Neuronal stem cell (in vitro differentiated cells): ENCODE data around the gene MVK.
A peak's percentile ranks its signal among the peaks of the same experiment; 100 is the strongest.

ENCODE experiments used
- DNase-seq: peaks from one replicate; pipeline ENCODE4 v3.0.0-alpha.2; 2013; ENCODE audit warnings: low spot score
- H2AFZ ChIP-seq: one replicate; pipeline ENCODE4 v1.6.1; 2013; ENCODE audit warnings: mild to moderate bottlenecking, low read length, inconsistent platforms
- H2AK5ac ChIP-seq: 2 replicates; pipeline ENCODE4 v1.6.1; 2013; ENCODE audit warnings: low read depth, mild to moderate bottlenecking, inconsistent platforms, low read length, moderate library complexity, mixed read lengths
- H2BK120ac ChIP-seq: 2 replicates; pipeline ENCODE4 v1.6.1; 2013; ENCODE audit warnings: low read depth, mild to moderate bottlenecking, inconsistent platforms, low read length, moderate library complexity, mixed read lengths
- H2BK12ac ChIP-seq: one replicate; pipeline ENCODE4 v1.6.1; 2013; ENCODE audit warnings: low read length, inconsistent platforms
- H2BK15ac ChIP-seq: 2 replicates; pipeline ENCODE4 v1.6.1; 2013; ENCODE audit warnings: mild to moderate bottlenecking, low read length, inconsistent platforms, mixed read lengths
- H2BK5ac ChIP-seq: one replicate; pipeline ENCODE4 v1.6.1; 2013; ENCODE audit warnings: inconsistent platforms, mild to moderate bottlenecking, low read length, moderate library complexity
- H3K14ac ChIP-seq: one replicate; pipeline ENCODE4 v1.6.1; 2013; ENCODE audit warnings: low read length, inconsistent platforms
- H3K18ac ChIP-seq: 2 replicates; pipeline ENCODE4 v1.6.1; 2013; ENCODE audit warnings: low read length, inconsistent platforms
- H3K23ac ChIP-seq: 2 replicates; pipeline ENCODE4 v1.6.1; 2013; ENCODE audit warnings: low read depth, mild to moderate bottlenecking, mixed read lengths, low read length, inconsistent platforms; ENCODE audit not compliant: poor library complexity
- H3K27ac ChIP-seq: replicated peaks from 3 replicates; pipeline ENCODE4 v1.5.1; 2013; ENCODE audit warnings: low read length, inconsistent platforms
- H3K27me3 ChIP-seq, 3 experiments: 2 replicates each; pipeline ENCODE4 v1.6.1; 2013; ENCODE audit warnings: low read length in 3 of 3, mild to moderate bottlenecking in 2 of 3, inconsistent platforms in 1 of 3, low read depth in 1 of 3, mixed read lengths in 1 of 3, moderate library complexity in 1 of 3; ENCODE audit not compliant: control insufficient read depth in 3 of 3, insufficient read depth in 3 of 3
- H3K36me3 ChIP-seq, 2 donors: replicated peaks in 1 of 2; 2 replicates each; pipeline ENCODE4 v1.6.1; 2013; ENCODE audit warnings: low read length in 2 of 2; ENCODE audit not compliant: control insufficient read depth in 2 of 2, insufficient read depth in 2 of 2
- H3K4ac ChIP-seq: 2 replicates; pipeline ENCODE4 v1.6.1; 2013; ENCODE audit warnings: inconsistent platforms, mild to moderate bottlenecking, low read length, moderate library complexity
- H3K4me1 ChIP-seq, 2 donors: 1 replicate in 1 of 2; 2 replicates in 1 of 2; pipeline ENCODE4 v1.6.1; 2013; ENCODE audit warnings: low read length in 2 of 2, low read depth in 1 of 2; ENCODE audit not compliant: control insufficient read depth in 2 of 2, insufficient read depth in 1 of 2
- H3K4me2 ChIP-seq: one replicate; pipeline ENCODE4 v1.6.1; 2013; ENCODE audit warnings: mild to moderate bottlenecking, low read length, inconsistent platforms; ENCODE audit not compliant: insufficient read depth, poor library complexity, severe bottlenecking
- H3K4me3 ChIP-seq, 2 donors: 2 replicates each; pipeline ENCODE4 v1.5.1; 2013; ENCODE audit warnings: low read length in 2 of 2, mild to moderate bottlenecking in 2 of 2, inconsistent platforms in 1 of 2, moderate library complexity in 1 of 2
- H3K79me1 ChIP-seq: one replicate; pipeline ENCODE4 v1.6.1; 2013; ENCODE audit warnings: low read depth, mild to moderate bottlenecking, inconsistent platforms, low read length, moderate library complexity
- H3K9ac ChIP-seq: one replicate; pipeline ENCODE4 v1.6.1; 2013; ENCODE audit warnings: mild to moderate bottlenecking, low read depth, low read length, inconsistent platforms; ENCODE audit not compliant: poor library complexity
- H3K9me3 ChIP-seq, 2 donors: replicated peaks in 1 of 2; 2 replicates each; pipeline versions ENCODE3 to v1.6.1; 2013; ENCODE audit warnings: low read length in 2 of 2, mild to moderate bottlenecking in 2 of 2, inconsistent platforms in 1 of 2, low read depth in 1 of 2, mixed read lengths in 1 of 2, moderate library complexity in 1 of 2; ENCODE audit not compliant: control insufficient read depth in 2 of 2, insufficient read depth in 1 of 2
- H4K8ac ChIP-seq: one replicate; pipeline ENCODE4 v1.6.1; 2013; ENCODE audit warnings: low read depth, mild to moderate bottlenecking, inconsistent platforms, low read length, moderate library complexity
- H4K91ac ChIP-seq: one replicate; pipeline ENCODE4 v1.6.1; 2013; ENCODE audit warnings: low read length, low read depth, mild to moderate bottlenecking, inconsistent platforms; ENCODE audit not compliant: poor library complexity
- WGBS, 2 donors: extraction: QIAGEN DNeasy Blood & Tissue Kit; methylation state at CpG; one replicate each; pipeline ENCODE4 v1.1.7; 2013; ENCODE audit warnings: missing lambda C conversion rate in 2 of 2, mixed read lengths in 1 of 2; ENCODE audit not compliant: insufficient read length in 2 of 2, insufficient replicate concordance in 1 of 2; ENCODE audit errors: extremely low coverage in 2 of 2; 5-methylcytosine and 5-hydroxymethylcytosine counted together

Gene MVK

DNA sequence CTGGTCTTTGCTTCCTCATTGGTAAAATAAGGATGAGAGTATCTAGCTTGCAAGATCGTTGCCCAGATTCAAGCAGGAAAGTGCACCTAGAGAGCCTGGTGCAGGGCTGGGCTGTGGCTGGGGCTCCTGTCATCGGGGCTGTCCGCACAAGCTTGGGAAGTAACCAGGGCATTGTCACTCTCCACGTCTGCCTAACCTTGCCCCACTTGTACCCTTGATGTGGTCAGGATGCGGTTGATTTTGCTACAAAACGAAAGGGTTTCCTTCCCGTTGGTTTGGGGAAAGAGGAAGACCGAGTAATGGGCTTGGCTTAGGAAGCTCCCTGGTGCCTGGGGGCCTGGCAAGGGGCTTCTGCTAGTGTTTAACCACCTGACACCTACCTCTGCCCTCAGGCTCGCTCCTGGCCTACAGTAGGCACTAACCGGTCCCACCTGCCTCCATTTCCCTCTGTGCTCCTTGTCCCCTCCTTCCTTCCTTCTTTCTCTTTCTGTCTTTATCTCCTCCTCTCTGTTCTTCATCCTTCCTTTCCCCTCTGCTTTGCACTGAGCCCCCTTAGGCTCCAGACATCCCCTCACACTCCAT is 21.8 kb downstream of the MVK start:
- Histone ChIP-seq H3K23ac (no peak overlapping the region), H3K14ac (no peak overlapping the region)
- no peak for DNase-seq

DNA sequence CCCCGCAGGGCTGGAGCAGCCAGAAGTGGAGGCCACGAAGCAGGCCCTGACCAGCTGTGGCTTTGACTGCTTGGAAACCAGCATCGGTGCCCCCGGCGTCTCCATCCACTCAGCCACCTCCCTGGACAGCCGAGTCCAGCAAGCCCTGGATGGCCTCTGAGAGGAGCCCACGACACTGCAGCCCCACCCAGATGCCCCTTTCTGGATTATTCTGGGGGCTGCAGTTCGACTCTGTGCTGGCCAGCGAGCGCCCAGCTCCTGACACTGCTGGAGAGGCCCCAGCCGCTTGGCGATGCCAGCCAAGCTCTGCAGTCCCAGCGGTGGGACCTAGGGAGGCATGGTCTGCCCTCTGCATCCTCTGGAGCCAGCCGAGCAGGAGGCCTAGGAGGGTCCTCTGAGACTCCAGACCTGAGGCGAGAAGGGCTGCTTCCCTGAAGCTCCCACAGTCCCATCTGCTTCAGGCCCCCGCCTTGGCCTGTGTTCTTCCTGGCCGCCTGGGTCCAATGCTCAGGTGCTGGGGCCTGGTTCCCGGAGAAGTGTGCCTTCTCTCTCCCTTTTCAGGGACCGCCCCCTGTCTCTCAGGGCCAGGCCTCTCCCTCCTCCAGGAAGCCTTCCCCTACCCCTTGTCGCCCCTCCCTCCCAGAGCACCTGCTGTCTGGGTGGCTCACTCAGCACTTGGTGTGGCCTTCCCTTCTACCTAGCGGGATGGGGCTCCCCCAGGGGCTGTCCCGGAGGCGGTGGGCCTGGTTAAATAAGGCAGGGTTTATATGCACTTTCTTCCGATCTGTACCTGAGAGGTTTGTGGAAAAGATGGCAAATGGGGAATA is 23.0 kb downstream of the MVK start:
- Histone ChIP-seq H3K79me1 (no peaks in the 10 kb centered on the region), H2BK5ac (no peak overlapping the region), H3K9ac (peak overlapping the region; percentile 66), H2BK12ac (no peak overlapping the region), H3K4me2 (no peak overlapping the region), H4K8ac (no peak overlapping the region), H3K27me3 (no peaks in the 10 kb centered on the region), H3K4me1 (peaks cover 5 to 10% of the 10 kb centered on the region in 2 donors), H3K18ac (no peak overlapping the region), H3K23ac (no peak overlapping the region), H3K36me3 (peaks cover 34 to 56% of the 10 kb centered on the region in 2 donors), H3K27ac (peak overlapping the region; percentile 6), H2BK120ac (no peak overlapping the region), H2BK15ac (no peak overlapping the region), H3K9me3 (no peaks in the 10 kb centered on the region), H2AK5ac (peak overlapping the region; percentile 42), H3K4ac (no peak overlapping the region), H4K91ac (no peak overlapping the region), H3K14ac (no peak overlapping the region), H2AFZ (no peak overlapping the region), H3K4me3 (no peak overlapping the region)
- DNase-seq = no peak
- no CpG with 5 or more reads among the region's 24 CpGs for WGBS, 2 donors

More for the DNA sequence above, 21.8 kb downstream of the MVK start:
- no CpG with 5 or more reads among the region's 10 CpGs for WGBS, 2 donors
- Histone ChIP-seq H3K4me2 (no peak overlapping the region), H3K79me1 (no peaks in the 10 kb centered on the region), H3K18ac (no peak overlapping the region), H3K27ac (no peak overlapping the region), H4K8ac (no peak overlapping the region), H3K9ac (no peak overlapping the region), H3K4me1 (peaks cover 5 to 10% of the 10 kb centered on the region in 2 donors), H2BK12ac (no peak overlapping the region), H2BK5ac (no peak overlapping the region), H3K4me3 (no peak overlapping the region), H2BK120ac (no peak overlapping the region), H3K4ac (no peak overlapping the region), H3K36me3 (peaks cover 42 to 69% of the 10 kb centered on the region in 2 donors), H3K27me3 (no peaks in the 10 kb centered on the region), H2BK15ac (no peak overlapping the region), H2AFZ (no peak overlapping the region), H2AK5ac (no peak overlapping the region), H4K91ac (no peak overlapping the region), H3K9me3 (no peaks in the 10 kb centered on the region)

DNA sequence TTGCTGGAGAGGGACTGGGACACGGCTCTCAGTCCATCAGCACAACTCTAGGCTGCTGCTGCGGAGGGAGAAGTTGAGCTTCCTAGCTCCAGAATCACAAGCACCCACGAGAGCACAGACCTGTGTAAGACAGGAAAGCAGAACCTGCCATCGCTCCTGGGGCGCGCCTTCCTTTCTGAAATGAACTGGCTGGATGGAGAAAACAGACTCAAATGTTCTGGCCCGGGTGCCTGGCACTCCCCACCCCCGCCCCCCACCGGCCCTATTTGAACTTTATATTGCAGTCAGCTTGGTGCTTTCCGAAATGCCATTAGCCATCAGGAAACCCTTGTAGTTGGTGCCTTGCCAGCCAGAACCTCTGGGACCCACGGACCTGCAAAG is 23.8 kb downstream of the MVK start:
- Histone ChIP-seq H4K8ac (no peak overlapping the region), H2BK120ac (no peak overlapping the region), H3K27me3 (no peaks in the 10 kb centered on the region), H3K23ac (peak overlapping the region; percentile 21), H3K4me3 (no peak overlapping the region), H3K4me2 (no peak overlapping the region), H3K14ac (no peak overlapping the region), H3K27ac (peak overlapping the region; percentile 6), H3K79me1 (no peaks in the 10 kb centered on the region), H2AFZ (no peak overlapping the region), H2AK5ac (peak overlapping the region; percentile 89), H4K91ac (no peak overlapping the region), H2BK12ac (peak overlapping the region; percentile 61), H3K18ac (peak overlapping the region; percentile 69), H3K4me1 (peaks cover 5 to 10% of the 10 kb centered on the region in 2 donors), H3K9me3 (no peaks in the 10 kb centered on the region), H3K4ac (no peak overlapping the region), H2BK5ac (no peak overlapping the region), H2BK15ac (peak overlapping the region; percentile 31), H3K36me3 (peaks cover 28 to 49% of the 10 kb centered on the region in 2 donors), H3K9ac (no peak overlapping the region)
- no CpG with 5 or more reads among the region's 11 CpGs for WGBS, 2 donors
- DNase-seq = no peak

DNA sequence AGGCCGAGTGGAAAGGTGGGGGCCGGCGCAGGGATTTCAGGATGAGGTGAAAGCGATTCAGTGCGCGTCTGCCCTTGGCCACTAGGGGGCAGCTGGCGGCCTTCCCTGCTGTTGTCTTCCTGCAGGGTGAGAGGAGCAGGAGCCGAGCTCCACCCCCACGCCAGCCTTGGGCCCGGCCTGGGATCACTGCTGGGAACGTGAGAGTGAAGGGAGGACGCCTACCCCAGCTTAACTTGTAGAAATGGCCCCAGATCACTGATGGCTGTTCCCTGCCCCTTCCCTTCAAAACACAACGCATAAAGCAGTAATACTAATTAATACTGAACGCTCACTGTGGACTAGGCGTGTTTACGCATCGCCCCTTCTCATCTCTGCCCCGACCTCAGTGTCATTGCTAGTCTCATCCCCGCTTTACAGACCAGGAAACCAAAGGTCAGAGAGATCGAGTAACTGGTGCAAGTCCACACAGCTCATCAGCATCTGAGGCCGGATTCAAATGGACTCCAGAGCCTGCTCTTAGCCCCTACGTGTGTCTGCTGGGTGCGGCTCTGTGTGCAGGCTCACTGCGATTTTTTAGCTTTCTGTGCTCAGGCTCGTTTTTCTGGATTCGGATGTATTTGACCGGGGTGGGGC is 24.3 kb downstream of the MVK start:
- Histone ChIP-seq H3K4me2 (no peak overlapping the region), H3K79me1 (no peaks in the 10 kb centered on the region), H2BK15ac (peak overlapping the region; percentile 99), H2AK5ac (peak overlapping the region; percentile 89), H3K4me1 (peaks cover 8 to 14% of the 10 kb centered on the region in 2 donors), H2AFZ (peak overlapping the region; percentile 5), H2BK12ac (no peak overlapping the region), H3K9me3 (no peaks in the 10 kb centered on the region), H3K4me3 (no peak overlapping the region), H3K4ac (no peak overlapping the region), H3K36me3 (peaks cover 24 to 44% of the 10 kb centered on the region in 2 donors), H3K27ac (peak overlapping the region; percentile 5), H4K91ac (no peak overlapping the region), H3K23ac (no peak overlapping the region), H2BK120ac (no peak overlapping the region), H3K18ac (peak overlapping the region; percentile 96), H2BK5ac (peak overlapping the region; percentile 84), H3K27me3 (no peaks in the 10 kb centered on the region), H3K9ac (no peak overlapping the region), H3K14ac (no peak overlapping the region), H4K8ac (no peak overlapping the region)
- DNase-seq = peak; percentile 85
- WGBS, 2 donors = no CpG with 5 or more reads among the region's 27 CpGs
